Measurements from ENCODE around the gene UROC1.

UROC1 gene

DNA sequence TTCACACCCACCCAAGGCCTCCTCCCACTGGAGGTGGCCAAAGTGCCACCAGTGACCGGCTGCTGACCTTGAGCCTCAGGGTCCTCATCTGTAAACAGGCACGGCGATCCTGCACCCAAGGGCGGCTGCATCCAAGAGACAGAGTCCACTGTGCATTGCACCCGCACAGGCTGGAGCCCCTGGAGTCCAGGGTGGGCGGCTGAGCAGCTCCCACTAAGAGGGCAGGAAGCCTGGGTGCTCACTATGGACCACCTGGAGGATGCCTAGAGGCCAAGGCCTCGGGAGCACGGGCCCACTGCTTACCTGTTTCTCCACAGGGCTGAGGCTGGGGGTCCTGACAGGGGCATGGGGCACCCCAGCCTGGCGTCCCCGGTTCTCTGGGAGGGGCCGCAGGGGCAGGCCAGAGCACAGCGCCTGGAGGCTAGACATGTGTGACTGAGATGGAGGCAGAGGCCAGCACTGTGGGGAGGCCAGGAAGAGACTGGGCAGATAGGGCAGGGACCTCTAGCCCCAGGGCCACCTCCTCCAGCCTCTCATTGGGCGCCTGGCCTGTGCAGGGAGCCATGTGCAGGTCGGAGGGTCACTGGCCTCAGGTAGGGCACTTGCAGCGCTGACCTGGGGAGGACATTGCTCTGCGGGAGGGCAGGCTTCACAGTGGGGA lies at the start of gene UROC1:
UROC1 (minus strand) TSS at position 483 of the 661 bp plus-strand sequence; CDS start at position 429, 54 bp downstream.
- Histone ChIP-seq H3K27ac (no peak within 1 kb of the TSS), H3K4me3 (no peak within 1 kb of the TSS)

DNA sequence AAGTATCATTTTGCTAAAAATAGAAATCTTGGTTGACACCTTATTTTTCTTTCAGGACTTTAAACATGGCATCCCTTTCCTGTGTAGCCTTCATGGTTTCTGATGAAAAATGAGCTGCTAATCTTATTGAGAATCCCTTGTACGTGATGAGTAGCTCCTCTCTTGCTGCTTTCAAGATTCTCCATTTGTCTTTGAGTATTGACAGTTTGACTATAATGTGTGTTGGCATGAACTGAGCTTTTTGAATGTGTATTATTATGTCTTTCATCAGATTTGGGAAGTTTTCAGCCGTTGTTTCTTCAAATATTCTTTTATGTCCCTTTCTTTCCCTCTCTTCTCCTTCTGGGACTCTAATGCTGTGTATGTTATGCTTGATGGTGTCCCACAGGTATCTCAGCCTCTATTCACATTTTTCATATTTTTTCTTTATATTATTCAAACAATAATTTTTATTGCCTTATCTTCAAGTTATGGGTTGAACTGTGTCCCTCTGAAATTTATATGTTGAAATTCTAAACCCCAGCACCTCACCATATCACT lies 45.2 kb upstream of the UROC1 start:
- H3K9me3 ChIP-seq (ENCODE audit: low read depth, low read length) = 0 out of 2 replicates have a peak, but pooled peaks cover 3% of the 10 kb centered on the region
- no peak overlapping the region for H3K9ac ChIP-seq (ENCODE audit: insufficient read length)
- TF ChIP-seq POLR2AphosphoS5 (IDR thresholded peaks at IDR 0.05; ENCODE audit: borderline replicate concordance, low read depth, low read length) (no peak), EZH2 (IDR thresholded peaks at IDR 0.05) (no peak), FOXP2 (optimal IDR thresholded peaks at IDR 0.05; ENCODE audit: control extremely low read depth, extremely low read length, insufficient read depth) (no peak)
- no peak overlapping the region for H3K27ac ChIP-seq
- H3K4me3 ChIP-seq = no peak overlapping the region
- no peaks in the 10 kb centered on the region for H3K36me3 ChIP-seq (ENCODE audit: insufficient read depth, low read length)
- DNase-seq (ENCODE audit: low read depth, low spot score) = no peak

More for the DNA sequence above, at the start of gene UROC1:
- H3K9me3 ChIP-seq (ENCODE audit: low read depth, low read length) = no peaks in the 10 kb centered on the region
- no peak within 1 kb of the TSS for H3K9ac ChIP-seq (ENCODE audit: insufficient read length)
- H3K36me3 ChIP-seq (ENCODE audit: insufficient read depth, low read length) = no peaks in the 10 kb centered on the region
- TF ChIP-seq EZH2 (IDR thresholded peaks at IDR 0.05) = no peak
- TF ChIP-seq POLR2AphosphoS5 (IDR thresholded peaks at IDR 0.05; ENCODE audit: borderline replicate concordance, low read depth, low read length) = no peak
- TF ChIP-seq FOXP2 (optimal IDR thresholded peaks at IDR 0.05; ENCODE audit: control extremely low read depth, extremely low read length, insufficient read depth) = no peak
- DNase-seq (ENCODE audit: low read depth, low spot score) = no peak

DNA sequence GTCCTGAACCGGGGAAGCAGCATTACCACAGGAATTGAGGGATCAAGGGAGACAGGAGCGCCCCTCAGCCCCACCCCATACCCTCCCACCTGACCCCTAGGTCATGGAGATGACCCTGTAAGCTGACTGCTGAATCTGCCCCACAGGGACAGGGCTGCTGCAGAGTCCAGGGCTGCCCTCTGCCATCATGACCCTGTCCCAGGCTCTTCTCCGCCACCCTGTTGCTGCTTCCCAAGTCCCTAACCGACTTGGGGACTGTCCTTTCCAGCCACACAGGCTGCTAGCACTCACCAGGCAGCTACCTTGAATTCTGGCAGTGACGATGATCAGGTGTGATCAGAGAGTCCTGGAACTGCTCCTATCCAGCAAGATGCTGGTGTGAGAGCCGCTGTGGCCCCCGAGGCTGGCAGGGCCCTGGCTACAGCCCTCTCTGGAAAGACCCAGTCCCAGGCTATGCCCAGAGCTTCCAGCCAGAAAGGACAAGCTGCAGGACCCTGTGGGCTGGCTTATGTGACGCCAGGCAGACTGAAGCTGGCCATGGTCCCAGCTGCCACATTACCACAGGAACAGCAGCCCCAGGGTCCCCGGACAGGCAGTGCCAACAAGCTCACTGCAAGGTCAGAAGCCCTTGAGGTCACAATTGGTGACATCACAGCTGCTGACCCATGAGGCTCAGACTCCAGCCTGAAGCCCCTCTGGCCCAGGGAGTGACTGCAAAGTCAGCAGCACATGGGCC lies 40.9 kb upstream of the UROC1 start, which contains the start of gene C3orf22:
C3orf22 (minus strand) TSS at position 597 of the 736 bp plus-strand sequence. CDS start 5,542 bp downstream, outside the sequence.
- no peak within 1 kb of the TSS for H3K4me3 ChIP-seq
- H3K27ac ChIP-seq = no peak within 1 kb of the TSS
- no peak for DNase-seq (ENCODE audit: low read depth, low spot score)
- H3K9me3 ChIP-seq (ENCODE audit: low read depth, low read length) = 0 out of 2 replicates have a peak, but pooled peaks cover 3% of the 10 kb centered on the region
- H3K36me3 ChIP-seq (ENCODE audit: insufficient read depth, low read length) = no peaks in the 10 kb centered on the region
- no peak within 1 kb of the TSS for H3K9ac ChIP-seq (ENCODE audit: insufficient read length)
- TF ChIP-seq FOXP2 (optimal IDR thresholded peaks at IDR 0.05; ENCODE audit: control extremely low read depth, extremely low read length, insufficient read depth) (no peak), EZH2 (IDR thresholded peaks at IDR 0.05) (no peak), POLR2AphosphoS5 (IDR thresholded peaks at IDR 0.05; ENCODE audit: borderline replicate concordance, low read depth, low read length) (no peak)

DNA sequence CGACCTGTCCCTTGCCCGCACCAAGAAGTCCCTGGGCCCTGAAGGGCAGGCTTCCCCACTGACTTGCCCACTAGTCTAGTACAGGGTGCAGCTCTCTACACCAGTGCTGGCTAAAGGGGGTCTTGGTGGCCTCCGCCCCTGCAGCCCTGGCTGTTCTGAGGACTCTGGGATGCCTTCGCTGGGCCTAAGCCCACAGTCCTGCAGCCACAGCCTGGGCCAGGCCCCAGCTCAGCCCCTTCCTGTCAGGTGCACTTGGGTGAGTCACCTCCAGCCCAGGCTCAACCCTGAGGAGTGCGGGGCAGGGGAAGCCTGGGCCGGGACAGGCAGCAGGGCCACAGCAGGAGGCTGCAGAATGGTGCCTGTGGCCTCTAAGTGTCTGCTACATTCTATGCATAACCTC lies 40.2 kb upstream of the UROC1 start:
- Histone ChIP-seq H3K36me3 (ENCODE audit: insufficient read depth, low read length) (no peaks in the 10 kb centered on the region), H3K27ac (no peak overlapping the region), H3K9me3 (ENCODE audit: low read depth, low read length) (0 out of 2 replicates have a peak, but pooled peaks cover 2% of the 10 kb centered on the region), H3K4me3 (no peak overlapping the region), H3K9ac (ENCODE audit: insufficient read length) (no peak overlapping the region)
- TF ChIP-seq FOXP2 (optimal IDR thresholded peaks at IDR 0.05; ENCODE audit: control extremely low read depth, extremely low read length, insufficient read depth) = no peak
- TF ChIP-seq POLR2AphosphoS5 (IDR thresholded peaks at IDR 0.05; ENCODE audit: borderline replicate concordance, low read depth, low read length) = no peak
- TF ChIP-seq EZH2 (IDR thresholded peaks at IDR 0.05) = no peak
- DNase-seq (ENCODE audit: low read depth, low spot score) = no peak

DNA sequence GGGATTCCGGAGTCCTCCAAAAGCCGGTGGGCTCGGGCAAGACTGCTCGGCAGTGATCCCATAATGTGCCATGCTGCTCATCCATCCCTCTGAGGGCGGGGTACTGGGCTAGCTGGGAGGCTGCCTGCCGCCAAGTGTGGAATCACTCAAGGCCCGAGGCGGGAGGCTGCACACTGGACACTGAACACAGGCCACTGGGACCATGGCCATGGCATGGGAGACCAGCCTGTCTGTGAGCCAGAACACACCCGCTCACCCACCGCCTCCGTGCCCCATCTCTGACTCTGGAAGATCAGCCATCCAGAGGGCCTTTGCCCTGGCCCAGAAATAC lies 39.8 kb upstream of the UROC1 start:
- no peak overlapping the region for H3K9ac ChIP-seq (ENCODE audit: insufficient read length)
- DNase-seq (ENCODE audit: low read depth, low spot score) = no peak
- H3K36me3 ChIP-seq (ENCODE audit: insufficient read depth, low read length) = no peaks in the 10 kb centered on the region
- TF ChIP-seq FOXP2 (optimal IDR thresholded peaks at IDR 0.05; ENCODE audit: control extremely low read depth, extremely low read length, insufficient read depth) = no peak
- no peak for TF ChIP-seq POLR2AphosphoS5 (IDR thresholded peaks at IDR 0.05; ENCODE audit: borderline replicate concordance, low read depth, low read length)
- H3K27ac ChIP-seq = no peak overlapping the region
- no peaks in the 10 kb centered on the region for H3K9me3 ChIP-seq (ENCODE audit: low read depth, low read length)
- no peak overlapping the region for H3K4me3 ChIP-seq

DNA sequence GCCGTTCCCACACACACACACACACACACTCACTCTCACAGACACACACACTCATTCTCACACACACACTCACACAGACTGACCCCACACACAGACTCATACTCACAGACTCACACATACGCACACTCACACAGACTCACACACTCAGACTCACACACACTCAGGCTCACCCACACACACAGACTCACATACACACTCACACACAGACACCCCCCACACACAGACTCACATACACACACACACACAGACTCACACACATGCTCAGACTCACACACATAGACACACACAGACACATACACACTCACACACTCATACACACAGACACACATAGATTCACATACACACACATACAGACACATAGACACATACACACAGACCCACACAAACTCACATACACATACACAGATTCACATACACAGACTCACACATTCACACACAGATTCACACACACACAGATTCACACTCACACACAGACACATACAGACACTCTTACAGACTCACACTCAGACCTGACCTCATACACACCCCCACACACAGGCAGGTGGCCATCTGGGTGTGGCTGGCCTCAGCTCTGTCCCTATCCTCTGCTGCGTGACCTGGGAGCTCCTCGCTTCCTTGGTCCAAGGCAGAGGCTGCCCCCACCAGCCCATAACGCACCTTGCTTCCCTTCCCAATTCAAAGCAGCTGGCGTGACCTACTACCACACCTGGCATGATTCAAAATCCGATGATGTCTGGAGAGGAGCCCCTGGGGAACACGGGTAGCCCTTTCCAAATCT lies 39.3 kb upstream of the UROC1 start:
- Histone ChIP-seq H3K9ac (ENCODE audit: insufficient read length) (no peak overlapping the region), H3K27ac (no peak overlapping the region), H3K4me3 (no peak overlapping the region), H3K9me3 (ENCODE audit: low read depth, low read length) (no peaks in the 10 kb centered on the region), H3K36me3 (ENCODE audit: insufficient read depth, low read length) (no peaks in the 10 kb centered on the region)
- no peak for DNase-seq (ENCODE audit: low read depth, low spot score)
- TF ChIP-seq EZH2 (IDR thresholded peaks at IDR 0.05) (no peak), FOXP2 (optimal IDR thresholded peaks at IDR 0.05; ENCODE audit: control extremely low read depth, extremely low read length, insufficient read depth) (no peak), POLR2AphosphoS5 (IDR thresholded peaks at IDR 0.05; ENCODE audit: borderline replicate concordance, low read depth, low read length) (no peak)

DNA sequence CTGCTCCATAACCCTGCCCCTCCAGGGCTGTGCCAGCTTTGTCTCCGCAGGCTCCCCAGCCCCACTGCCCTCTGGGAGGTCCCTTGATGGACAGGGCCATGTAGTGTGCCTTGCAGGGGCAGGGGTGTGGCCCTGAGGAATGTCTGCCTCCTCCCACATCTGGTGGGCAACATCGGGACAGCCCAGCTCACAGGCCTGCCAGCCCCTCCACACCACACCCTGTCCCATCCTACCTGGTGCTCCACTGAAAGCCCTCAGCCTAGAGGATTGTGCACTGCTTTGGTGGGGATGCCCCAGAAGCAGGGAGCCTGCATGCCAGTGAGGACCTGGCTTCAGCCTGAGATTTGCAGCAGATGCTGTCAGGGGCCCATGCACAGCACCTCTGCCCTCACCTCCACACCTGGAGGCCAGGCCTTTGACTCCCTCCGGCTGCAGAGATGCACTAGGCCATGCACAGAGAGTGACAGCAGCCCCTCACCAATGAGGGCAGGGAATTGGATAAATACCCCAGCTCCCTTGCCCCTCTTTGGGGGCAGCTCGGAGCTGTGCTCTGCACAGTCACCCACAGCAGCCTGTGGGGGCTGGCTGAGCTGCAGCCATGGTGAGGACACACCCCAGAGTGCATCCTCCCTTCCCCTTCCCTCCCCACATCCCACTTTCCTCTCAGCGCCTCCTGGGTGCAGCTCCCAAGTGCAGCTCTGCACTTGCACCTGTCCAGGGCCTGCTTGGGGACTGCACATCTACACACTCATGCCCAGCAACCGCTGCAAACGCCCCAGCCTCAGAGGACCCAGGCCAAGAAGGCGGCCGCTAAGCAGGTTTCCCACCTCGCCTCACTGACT lies 38.4 kb upstream of the UROC1 start:
- no peak overlapping the region for H3K9ac ChIP-seq (ENCODE audit: insufficient read length)
- no peak overlapping the region for H3K4me3 ChIP-seq
- H3K36me3 ChIP-seq (ENCODE audit: insufficient read depth, low read length) = no peaks in the 10 kb centered on the region
- no peaks in the 10 kb centered on the region for H3K9me3 ChIP-seq (ENCODE audit: low read depth, low read length)
- TF ChIP-seq EZH2 (IDR thresholded peaks at IDR 0.05) (no peak), FOXP2 (optimal IDR thresholded peaks at IDR 0.05; ENCODE audit: control extremely low read depth, extremely low read length, insufficient read depth) (no peak), POLR2AphosphoS5 (IDR thresholded peaks at IDR 0.05; ENCODE audit: borderline replicate concordance, low read depth, low read length) (no peak)
- no peak overlapping the region for H3K27ac ChIP-seq
- no peak for DNase-seq (ENCODE audit: low read depth, low spot score)

Data from SK-N-MC (cell line).